GM21526 (cell line): ENCODE data around the gene KCNA2.

Source experiments
- ATAC-seq: cut with Tn5 transposase; IDR thresholded peaks from one replicate; pipeline ENCODE4 v1.9.1; 2021; ENCODE audit warnings: moderate library complexity; ENCODE audit not compliant: unreplicated experiment, low FRiP score

The KCNA2 gene

DNA sequence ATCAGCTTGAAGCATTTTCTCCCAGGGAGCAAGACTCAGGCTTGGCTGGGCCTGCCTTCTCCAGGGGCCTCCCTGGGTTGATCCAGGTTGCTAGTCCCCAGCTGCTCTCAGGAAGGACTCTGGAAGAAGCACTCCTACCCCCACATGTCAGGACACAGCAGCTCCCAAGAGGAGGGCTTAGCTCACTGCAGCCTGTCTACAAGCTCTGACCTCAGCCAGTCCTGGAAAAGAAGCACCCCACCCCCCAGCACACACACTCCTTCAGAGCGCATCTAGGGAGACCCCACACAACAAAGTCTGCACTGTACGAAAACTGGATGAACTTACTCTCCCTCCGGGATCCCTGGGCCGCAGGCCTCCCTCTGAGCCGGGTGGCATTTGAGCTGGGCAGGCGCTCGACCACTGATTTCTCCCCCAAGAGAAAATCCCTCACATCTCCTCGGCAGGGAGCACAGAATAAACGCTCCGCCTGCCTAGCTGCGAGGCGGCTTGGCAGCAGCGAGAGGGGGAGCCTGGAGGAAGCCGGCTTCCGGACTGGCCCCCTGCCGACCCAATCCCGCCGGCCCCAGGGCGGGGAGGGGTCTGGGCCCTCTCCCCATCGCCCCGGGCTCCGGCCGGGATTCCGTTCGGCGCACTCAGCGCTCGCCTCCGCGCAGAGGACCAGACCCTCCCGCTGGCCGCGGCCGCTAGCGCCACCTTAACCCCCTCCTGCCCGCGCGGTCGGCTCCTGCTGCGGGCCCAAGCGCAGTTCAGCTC is at the start of gene KCNA2:
Gene KCNA2 (minus strand): TSS at position 458 of the 756 bp plus-strand sequence. CDS start 1,576 bp downstream, outside the sequence.
- no peak for ATAC-seq

DNA sequence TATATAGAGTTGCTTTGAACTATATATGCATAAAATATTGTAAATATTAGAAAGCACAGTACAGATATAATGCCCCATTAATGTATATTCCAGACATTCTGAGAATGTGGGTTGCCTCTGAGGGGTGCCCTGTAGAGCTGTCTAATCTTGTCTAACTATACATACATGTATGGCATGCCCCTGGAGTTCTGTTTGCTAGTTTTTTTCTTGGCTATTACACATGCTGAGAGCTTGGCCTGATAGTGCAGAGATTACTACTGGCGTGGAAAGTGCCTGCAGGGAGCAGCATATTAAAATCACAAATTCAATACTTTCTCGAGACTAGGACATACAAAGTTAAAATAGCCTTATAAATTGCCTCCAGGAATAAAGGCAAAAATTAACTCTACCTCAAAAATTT is 44.5 kb upstream of the KCNA2 start:
- no peak for ATAC-seq

- ATAC-seq: no peak
These were observed 42.3 kb upstream of the KCNA2 start for GRCh38 chr1:110648417-110648816.

GRCh38 chr1:110647254-110647891 is 41.2 kb upstream of the KCNA2 start:
- ATAC-seq: no peak

GRCh38 chr1:110645821-110646735 is 39.9 kb upstream of the KCNA2 start:
- no peak for ATAC-seq

- no peak for ATAC-seq
These were observed 39.1 kb upstream of the KCNA2 start for GRCh38 chr1:110645211-110645610.

- ATAC-seq: no peak
These were observed 37.8 kb upstream of the KCNA2 start for GRCh38 chr1:110643879-110644472.

DNA sequence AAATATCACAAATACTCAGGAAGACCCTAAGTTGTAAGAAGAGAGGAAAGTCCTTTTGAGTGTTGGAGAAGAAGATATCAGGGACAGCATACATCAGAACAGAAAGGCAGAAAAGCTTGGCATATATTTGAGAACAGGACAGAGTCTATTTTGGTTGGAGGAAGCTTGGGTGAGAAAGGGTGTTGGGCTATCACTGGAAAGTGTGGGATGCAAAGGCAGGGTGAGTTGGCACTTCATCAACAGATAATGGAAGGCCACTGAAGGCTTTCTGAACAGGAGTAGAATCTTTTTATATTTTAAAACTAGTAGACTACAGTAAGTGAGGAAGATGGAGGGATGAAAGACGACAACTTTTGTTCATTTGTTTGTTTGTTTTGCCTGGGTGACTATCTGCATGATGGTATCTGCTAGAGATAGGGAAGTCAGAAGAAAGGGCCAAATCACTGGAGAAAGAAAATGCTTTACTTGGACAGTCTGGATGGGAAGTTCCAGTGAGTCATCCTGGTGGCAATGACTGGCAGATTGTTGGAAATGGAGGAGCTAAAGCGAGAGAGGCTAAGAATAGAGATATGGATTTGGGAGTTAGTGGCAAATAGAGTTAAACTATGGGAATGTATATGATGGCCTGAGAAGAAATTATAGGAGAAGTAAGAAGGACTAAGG is 33.7 kb upstream of the KCNA2 start:
- ATAC-seq: no peak

- ATAC-seq: no peak
These were observed 32.4 kb upstream of the KCNA2 start for GRCh38 chr1:110638556-110638955.

GRCh38 chr1:110638058-110638457 is 31.9 kb upstream of the KCNA2 start:
- ATAC-seq: no peak

GRCh38 chr1:110637475-110637874 is 31.3 kb upstream of the KCNA2 start:
- no peak for ATAC-seq

GRCh38 chr1:110636149-110636935 is 30.2 kb upstream of the KCNA2 start:
- ATAC-seq: no peak

DNA sequence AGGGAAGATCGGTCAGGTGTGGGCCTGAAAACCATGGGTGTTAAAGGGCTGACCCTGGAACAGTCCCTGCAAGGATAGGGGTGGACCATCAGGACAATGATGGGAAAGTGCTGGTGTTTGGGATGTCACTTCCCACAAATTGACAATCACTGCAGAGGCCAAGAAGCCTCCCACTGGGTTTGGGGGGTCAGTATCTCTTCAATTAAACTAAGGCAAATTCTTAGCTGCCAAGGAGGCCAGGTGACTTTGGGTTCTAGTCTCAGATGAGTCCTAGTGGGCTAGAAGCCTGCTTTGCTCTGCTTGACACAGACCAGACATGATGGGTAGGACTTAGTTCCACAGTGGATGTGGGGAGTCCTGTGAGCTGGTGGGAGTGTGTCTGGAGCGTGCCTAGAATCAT is 29.3 kb upstream of the KCNA2 start:
- ATAC-seq: no peak

DNA sequence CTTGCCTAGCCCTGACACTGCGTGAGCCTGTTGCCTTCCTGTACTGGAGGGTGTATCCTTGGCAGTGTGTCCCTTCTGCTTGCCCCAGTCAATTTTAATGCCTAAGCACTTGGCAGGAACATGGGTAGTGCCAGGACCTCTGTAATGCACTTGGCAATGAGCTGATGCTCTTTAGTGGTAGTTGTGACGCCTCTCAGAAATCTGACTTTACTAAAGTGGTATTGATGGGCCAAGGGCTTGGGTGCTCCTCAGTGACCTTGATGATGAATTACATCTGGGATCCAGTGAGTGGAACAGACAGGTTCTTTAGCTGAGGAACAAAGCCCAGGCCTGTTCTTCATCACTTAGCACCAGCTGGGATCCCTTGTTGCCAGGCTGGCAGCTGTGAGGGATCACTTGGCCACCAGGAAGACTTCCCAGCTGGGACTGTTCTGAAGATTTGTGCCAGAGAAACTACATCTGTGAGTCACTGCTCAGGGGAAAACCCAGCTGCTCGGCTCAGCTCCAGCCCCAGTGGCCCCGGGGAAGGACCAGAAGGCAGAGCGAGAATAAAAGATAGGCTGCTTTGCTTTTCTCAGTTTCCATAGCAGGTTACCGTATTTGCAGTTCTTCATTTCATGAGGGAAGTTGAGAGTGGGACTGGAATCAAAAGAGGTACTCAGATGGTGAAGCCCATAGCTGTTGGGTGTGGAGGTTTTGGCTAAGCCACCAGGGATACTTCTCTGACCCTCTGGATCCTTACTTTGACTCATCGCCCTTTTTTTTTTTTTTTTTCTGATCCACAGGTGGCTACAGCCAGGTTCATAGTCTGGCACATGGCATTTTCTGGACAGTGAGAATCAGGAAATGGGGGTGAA is 28.5 kb upstream of the KCNA2 start:
- peak; percentile 48 for ATAC-seq

- no peak for ATAC-seq
These were observed 27.9 kb upstream of the KCNA2 start for GRCh38 chr1:110634086-110634454.

GRCh38 chr1:110633646-110634030 is 27.5 kb upstream of the KCNA2 start:
- ATAC-seq: no peak

DNA sequence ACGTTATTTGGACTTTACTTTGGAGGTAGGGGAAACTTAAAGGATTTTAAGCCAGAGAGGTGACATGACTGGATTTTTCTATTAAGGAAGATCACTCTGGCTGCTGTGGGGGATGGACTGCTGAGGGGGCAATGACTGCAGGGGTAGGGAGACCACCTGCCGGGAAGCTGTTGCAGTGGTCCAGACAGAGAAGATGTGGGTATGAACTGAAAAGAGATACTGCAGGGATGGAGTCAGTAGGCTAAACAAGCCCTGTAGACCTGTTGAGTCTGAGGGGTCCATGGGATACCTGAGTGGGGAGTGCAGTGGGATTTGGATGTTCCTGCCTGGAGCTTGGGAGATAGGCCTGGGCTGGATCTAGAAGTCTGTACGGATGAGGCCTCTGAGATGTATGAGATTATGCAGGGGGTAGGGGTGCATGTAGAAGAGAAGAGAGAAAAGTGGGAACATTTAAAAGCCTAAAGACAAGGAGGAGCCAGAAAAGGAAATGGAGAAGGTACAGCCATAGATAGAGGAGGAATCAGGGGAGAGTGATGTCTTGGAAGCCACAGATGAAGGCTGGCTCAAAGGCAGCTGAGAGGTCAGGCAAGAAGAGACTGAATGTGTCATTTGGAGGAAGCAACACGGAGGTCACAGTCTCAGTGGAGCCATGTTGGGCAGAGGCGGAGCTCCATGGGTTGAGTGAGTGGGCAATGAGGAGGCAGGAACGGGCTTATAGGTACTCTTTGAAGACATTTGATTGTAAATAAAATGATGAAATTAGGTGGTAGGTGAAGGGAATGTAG is 25.9 kb upstream of the KCNA2 start:
- ATAC-seq: no peak
